GDM1 (cell line): Measurements from ENCODE around the gene OTOG.

ENCODE experiments used
- DNase-seq: peaks from one replicate; lab custom pipeline; 2025; lab: John Stamatoyannopoulos, UW

OTOG gene

DNA sequence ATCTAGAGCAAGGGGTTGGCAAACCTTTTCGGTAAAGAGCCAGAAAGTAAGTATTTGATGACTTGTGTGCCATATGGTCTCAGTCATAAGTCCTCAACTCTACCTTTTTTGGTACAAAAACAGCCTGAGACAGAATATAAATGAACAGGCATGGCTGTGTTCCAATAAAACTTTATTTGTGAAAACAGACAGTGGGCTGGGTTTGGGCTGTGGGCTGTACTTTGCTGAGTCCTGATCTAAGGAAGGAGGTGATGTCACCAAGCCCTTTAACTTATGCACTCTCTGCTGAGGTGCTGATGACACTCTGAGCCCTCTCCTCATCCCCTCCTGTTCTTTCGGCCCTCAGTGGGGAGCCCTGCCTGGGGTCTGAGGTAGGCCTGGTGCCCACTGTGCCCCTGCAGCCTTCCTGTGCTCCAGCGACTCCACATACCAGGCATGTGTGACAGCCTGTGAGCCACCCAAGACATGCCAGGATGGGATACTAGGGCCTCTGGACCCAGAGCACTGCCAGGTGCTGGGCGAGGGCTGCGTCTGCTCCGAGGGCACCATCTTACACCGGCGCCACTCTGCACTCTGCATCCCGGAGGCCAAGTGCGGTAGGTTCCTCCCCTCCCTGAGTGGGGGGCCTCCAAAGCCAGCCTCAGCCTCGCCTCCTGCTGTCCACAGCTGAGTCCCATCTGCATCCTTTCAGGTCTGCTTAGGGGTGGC, 86.4 kb downstream of the OTOG start:
- DNase-seq = no peak

DNA sequence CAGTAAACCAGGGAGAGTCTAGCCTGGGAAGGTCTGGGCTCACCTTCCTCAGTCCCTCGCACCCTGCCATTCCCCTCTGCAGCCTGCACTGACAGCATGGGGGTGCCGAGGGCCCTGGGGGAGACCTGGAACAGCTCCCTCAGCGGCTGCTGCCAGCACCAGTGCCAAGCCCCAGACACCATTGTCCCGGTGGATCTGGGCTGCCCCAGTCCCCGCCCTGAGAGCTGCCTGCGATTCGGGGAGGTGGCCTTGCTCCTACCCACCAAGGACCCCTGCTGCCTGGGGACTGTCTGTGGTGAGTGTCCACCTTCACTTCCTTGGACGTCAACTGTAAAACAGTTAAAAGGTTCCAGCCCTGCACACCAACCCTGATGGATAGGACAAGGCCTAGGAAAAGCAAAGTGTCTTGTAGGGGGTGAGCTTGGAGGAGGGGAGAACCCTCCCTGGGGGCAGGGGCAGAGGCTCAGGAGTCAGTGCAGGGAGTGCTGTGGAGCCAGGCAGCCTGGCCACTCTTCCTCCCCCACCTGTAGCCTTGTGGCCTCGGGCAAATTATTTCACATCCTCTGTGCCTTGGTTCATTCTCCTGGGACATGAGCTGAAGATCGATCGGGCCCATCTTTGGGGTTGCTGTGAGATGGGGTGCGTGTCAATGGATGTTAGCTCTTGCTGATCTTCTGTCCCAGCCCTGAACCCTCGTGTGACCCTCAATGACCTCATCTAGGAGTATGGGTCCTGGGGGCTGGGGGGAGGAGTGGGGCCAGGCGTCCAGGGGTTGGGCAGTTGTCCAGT, 87.1 kb downstream of the OTOG start:
- no peak for DNase-seq

DNA sequence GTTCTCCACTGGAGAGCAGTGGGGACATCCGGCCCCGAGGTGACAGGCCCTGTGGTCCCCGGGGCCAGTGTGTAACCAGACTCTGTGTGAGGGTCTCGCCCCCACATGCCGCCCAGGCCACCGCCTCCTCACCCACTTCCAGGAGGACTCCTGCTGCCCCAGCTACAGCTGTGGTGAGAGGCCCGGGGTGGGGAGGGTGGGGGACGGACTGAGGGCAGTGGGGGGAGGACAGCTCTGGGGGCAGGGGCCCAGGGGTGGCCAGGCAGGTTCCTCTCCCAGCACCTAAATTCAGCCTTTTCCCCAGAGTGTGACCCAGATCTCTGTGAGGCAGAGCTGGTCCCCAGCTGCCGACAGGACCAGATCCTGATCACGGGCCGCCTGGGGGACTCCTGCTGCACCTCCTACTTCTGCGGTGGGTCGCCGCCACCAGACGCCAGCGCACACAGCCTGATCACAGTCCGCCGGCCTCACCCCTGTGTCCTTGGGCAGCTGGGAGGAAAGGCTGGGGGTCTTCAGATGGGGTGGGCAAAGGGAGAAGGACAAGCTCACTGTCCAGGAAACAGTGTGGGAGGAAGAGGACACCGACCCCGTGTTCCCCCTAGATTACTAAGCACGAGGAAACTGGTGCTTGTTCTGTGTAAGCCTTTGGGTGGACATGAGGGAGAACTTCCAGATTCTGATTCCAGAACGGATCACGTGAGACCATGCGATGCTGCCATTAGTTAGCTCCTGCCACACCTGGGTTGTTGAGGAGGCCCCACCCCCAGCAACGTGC, 87.9 kb downstream of the OTOG start:
- no peak for DNase-seq

DNA sequence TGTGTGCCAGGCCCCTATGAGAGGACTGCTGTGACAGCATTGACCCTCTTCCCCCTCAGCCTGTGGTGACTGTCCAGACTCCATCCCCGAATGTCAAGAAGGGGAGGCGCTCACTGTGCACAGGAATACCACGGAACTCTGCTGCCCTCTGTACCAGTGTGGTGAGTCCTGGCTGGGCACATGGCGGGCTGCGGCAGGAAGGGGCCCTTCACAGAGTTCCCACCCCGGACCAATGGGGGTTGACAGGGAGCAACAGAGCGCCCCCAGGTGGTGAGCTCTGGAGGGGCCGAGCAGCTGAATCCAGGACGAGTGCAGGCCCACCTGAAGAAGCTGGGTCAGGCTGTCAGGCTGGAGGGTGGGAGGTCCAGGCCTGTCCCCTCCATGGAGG, 88.5 kb downstream of the OTOG start:
- DNase-seq = no peak

DNA sequence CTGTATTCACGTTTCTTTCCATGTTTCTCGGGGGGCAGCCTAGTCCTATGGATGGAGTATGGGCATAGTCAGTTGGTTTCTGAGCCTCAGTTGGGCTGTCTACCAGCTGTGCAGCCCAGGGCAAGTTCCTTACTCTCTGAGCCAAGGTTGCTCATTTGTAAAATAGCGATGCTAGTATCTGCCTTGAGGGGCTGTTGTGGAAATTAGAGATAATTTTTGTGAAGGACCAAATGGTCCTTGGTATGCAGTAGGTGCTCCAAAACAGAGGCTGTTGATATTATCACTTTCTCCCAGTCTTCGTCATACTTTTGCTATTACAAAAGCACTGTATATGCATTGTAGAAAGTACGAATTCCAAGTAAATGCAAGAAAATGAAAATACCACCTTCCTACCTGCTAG, 89.7 kb downstream of the OTOG start:
- no peak for DNase-seq

DNA sequence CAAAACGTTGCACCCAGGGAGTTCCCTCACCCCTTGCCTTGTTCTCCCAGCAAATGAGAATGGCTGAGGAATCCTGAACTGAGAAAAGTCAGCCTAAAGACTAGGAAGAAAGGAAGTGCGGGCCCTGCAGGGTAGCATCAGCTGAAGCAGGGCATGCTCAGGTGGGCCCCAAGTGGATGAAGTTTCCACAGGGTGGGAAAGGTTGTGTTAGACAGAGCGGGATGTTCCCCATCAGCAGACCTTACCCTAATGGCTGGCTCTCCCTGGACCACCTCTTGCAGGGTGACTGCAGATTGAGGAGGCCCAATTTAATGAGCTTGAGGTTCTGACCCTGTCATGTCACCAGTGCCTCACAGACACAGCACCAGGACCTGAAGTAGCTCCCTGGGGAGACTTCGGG, 90.8 kb downstream of the OTOG start:
- DNase-seq = no peak

DNA sequence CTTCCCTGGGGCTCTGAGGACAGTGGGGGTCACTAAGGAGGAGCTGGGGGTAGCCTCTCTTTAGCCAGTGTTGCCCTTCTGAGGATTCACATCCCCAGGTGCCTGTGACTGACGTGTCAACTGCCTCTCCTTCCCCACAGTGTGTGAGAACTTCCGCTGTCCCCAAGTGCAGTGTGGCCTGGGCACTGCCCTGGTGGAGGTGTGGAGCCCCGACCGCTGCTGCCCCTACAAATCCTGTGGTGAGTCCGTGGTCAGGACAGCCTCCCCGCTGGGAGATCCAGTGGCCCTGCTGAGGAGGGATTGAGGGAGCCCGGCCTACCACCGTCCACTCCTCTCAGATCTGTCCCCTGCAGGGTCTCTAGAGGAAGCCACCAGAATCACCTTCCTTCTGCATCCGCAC, 91.3 kb downstream of the OTOG start:
- no peak for DNase-seq

DNA sequence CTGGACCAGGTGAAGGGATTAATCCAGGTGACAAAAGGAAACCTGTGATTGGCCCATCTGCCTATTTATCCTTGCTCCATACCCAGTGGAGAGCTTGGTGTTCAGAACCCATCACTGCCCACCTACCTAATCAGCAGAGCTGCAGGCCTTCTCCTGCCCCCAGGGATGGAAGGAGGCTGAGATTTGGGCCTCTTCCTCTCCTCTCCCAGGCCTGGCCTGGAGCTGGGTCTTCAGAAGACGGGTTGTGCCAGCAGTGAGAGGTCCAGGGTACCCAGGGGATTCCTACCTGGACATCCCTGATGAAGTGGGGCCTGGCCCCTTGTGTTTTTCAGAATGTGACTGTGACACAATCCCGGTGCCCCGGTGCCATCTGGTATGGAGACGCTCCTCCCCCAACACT, 92.0 kb downstream of the OTOG start:
- DNase-seq = no peak

DNA sequence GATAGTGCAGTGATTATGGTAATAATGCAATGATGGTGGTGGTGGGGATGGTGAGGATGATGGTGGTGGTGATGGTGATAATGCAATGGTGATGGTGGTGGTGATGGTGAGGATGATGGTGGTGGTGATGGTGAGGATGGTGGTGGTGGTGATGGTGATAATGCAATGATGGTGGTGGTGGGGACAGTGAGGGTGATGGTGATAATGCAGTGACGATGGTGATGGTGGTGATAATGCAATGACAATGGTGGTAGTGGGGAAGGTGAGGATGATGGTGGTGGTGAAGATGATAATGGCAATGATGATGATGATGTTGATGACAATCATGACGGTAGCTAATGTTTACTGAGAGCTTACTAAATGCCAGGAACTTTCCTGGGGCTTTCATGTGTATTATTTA, 92.7 kb downstream of the OTOG start:
- DNase-seq = no peak

DNA sequence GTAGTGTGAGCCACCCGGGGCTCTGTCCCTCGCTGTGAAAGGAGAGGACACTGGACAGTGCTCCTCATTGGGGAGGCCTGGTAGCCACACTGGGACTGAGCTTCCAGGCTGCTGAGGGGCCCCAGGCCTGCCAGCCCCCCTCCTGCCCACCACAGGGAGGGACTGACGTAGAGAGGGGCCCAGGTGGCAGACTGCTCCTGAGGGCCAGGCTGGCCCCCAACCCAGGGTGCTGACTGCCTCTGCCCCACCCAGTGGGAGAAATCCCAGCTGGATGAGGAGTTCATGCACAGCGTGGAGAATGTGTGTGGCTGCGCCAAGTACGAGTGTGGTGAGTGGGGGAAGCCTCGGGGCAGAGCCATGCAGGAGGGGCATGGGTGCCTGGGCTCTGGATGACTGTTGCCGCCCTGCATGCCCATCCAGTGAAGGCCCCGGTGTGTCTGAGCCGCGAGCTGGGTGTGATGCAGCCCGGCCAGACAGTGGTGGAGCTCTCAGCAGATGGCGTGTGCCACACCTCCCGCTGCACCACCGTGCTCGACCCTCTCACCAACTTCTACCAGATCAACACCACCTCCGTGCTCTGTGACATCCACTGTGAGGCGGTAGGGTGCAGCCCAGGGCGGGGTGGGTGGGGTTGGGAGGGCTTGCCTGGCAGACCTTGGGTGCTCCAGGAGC, 93.6 kb downstream of the OTOG start:
- DNase-seq = no peak

DNA sequence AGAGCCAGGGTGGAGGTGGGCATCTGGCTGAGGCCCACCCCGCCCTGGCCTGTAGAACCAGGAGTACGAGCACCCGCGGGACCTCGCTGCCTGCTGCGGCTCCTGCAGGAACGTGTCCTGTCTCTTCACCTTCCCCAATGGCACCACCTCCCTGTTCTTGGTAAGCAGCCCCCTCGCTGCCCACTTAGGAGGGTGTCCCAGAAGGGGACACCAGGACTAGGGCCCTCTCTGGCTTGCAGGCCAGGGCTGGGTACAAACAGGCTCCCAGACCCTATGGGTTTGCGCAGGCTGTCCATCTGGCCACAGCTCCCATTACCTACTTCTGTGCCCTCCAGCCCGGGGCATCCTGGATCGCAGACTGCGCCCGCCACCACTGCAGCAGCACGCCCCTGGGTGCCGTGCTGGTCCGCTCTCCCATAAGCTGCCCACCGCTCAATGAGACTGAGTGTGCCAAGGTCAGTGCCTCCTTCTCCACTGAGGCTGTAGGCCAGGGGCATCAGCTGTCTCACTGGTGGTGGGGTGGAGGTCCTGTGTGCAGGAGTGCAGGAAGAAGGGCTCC, 94.8 kb downstream of the OTOG start:
- no peak for DNase-seq

DNA sequence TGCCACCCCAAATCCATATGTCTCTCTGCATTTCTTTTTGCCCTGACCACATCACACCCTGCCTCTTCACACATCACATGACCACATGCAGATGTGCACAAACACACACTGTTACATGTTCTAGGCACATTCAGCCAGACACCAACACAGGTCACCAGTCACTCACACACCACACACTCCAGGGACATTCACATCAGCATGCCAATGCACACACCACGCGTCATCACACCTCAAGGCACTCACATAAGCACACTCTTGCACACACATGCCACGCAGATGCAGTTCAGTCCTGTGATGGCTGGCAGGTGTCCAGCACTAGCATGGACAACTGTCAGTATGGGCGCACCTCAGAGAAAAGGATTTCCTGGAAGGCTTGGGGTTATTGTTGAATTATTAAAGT, 95.3 kb downstream of the OTOG start:
- no peak for DNase-seq

DNA sequence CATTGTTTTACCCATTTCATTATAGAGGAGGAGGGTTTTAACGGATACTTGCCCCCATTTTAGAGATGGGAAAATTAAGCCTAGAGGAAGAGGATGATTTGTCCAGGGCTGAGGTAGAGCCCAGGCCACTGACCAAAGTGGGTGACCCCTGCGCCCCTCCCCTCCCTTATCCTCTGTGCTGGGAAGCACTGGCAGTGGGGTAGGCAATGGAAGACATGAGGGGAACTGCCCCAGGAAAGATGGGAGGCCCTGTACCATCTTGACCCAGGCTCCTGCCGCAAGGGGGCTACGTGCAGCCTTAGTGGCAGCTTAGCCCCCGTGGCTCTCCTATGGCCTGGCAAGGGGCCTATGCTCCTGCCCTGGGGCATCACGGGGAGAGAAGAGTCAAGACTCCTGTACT, 95.9 kb downstream of the OTOG start:
- no peak for DNase-seq

DNA sequence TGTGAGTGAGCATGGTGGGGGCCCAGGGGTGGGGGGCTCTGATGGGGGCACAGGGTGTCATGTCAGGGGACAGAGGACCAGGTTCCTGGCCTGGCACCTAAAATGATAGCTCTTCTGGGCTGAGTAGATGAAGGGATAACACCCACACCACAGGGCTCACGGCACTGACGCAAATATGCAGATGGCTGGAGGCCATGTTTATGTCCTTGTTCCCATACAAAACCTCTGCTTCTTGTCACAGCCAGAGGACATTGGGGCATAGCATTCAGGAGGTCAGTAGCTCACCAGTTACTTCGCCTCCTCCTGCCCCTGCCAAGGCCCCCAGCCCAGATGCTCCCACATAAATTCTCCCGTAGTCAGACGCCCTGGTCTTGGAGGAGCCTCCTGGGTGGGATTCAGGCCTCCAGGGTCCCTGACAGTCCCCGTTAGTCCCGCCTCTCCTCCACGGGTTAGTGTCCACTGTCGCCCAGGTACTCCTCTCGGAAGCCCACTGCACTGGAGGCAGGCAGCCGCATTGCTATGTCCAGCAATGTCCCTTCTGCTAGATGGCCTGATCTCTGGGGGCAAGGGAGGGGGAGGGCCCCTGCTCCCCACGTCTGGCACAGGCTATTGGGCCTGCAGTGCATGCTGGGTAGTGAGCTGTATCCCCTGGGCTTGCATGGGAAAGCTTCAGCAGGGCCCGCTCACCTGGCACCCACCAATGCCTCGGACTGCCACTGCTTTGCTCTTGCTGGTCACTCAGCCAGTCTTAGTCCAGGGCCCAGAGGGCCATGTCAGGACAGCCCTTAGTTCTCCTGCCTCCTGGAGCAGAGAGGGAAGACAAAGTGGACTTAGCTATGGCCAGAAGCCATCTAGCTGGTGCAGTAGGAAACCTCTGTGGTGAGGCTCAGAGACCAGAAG, 96.7 kb downstream of the OTOG start:
- no peak for DNase-seq

DNA sequence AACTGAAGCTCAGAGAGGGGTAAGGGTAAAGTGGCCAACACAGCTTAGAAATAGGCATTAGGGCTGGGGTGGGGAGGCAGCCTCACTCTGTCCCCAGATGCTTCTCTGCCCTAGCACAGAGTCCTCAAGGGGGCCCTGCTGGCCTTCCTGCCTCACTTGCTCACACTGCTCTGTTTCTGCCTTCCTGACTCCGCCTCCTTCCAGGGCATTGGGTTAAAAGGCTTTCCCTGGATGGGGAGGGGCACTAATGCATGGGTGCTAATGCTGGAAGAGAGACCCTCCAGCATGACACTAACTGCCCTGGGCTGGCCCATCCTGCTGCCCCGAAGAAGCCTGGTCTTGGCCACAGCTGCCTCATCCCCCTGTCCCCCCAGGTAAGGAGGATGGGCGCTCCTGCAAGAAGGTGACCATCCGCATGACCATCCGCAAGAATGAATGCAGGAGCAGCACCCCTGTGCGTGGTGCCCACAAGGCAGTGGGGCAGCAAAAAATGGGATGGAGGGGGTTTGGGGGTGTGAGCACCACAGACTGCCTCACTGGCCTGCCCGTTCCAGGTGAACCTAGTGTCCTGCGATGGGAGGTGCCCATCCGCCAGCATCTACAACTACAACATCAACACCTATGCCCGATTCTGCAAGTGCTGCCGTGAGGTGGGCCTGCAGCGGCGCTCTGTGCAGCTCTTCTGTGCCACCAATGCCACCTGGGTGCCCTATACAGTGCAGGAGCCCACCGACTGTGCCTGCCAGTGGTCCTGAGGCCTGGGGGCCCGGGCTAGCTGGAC, 98.3 kb downstream of the OTOG start:
- no peak for DNase-seq

DNA sequence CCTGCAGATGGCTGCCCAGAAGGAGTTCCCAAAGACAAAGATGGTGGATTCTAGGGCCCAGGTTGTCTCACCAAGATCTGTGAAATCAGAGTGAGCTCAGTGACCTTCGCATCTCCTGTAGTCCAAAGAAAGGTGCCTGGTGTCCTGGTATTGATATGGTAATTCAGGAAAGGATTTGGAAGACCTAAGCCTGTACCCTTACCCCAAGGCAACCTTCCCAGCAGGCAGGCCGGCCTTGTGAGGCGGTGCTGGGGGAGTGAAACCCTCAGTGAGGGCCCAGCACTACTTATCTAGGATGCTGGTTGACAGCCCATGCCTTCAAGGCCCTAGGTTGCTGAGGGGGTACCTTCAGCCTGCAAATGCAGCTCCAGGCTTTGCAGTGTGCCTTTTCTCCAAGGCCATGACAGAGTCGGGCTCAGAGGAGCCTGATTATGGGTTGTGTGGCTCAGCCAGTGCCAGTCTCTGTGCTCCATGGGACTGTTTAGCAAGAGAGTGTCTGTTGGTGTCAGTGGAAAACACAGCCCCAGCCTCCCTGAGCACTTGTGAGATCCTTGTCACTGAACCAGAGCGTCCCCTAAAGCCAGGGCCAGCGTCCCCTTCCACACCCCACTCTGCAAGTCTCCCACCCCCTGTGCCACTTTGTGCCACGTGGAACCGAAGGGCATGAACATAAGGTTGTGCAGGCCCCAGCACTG, 99.5 kb downstream of the OTOG start:
- DNase-seq = no peak

DNA sequence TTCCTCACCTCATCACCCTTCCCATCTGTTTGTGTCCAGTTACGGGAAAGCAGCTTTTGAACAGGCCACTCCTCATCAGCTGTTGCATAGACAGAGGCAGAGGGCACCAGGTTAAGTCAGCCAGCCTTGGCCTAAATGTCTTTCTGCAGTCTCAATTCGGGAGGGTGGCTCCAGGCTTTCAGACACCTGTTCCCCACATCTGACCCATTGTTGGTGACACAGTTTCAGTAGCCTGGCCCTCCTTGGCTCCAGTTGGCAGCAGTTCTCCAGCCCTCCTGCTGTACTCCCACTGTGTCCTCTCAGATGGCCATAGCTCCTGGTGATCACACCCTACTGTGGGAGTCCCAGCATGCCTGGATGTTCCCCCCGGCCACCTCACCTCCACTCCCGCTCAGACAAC, 101.5 kb downstream of the OTOG start:
- no peak for DNase-seq

DNA sequence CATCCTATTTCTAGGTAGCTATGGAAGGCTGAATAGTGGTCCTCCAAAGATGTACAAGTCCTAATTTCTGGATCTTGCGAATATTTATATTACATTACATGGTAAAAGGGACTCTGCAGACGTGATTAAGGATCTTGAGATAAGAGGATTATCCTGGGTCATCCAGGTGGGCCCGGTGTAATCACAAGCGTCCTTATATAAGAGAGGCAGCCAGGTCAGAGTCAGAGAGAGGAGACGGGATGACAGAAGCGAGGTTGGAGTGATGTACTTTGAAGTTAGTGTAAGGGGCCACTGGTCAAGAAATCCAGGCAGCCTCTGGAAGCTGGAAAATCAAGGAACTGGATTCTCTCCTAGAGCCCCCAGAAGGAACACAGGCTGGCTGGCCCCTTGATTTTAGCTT, 102.2 kb downstream of the OTOG start:
- no peak for DNase-seq

DNA sequence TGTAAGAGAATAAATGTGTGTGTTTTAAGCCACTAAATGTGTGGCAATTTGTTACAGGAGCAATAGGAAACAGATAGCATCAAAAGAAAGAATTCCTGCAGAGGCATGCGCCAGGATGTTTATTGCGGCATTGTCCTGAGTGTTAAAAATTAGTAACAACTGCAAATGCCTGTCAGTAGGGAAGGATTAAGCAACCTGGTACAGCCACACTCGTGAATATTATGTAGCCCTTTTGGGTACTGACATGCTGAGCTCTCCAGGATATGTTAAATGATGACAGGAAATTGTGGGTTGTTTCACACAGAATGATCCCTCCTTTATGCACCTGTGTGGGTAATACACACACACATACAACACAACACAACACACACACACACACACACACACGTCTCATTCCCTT, 102.6 kb downstream of the OTOG start:
- no peak for DNase-seq
